Bone marrow (tissue), 2 donors: ENCODE data around the gene GRM2.
A peak's percentile ranks its signal among the peaks of the same experiment; 100 is the strongest.

ENCODE experiments used
- DNase-seq, 2 donors: peaks; one replicate each; lab custom pipeline; 2025; lab: John Stamatoyannopoulos, UW

The GRM2 gene

GRCh38 chr3:51680663-51681230 lies 26.1 kb upstream of the GRM2 start:
- DNase-seq: no peak

GRCh38 chr3:51681453-51681852 lies 25.4 kb upstream of the GRM2 start:
- peak in 1 of 2 donors; percentile 63 for DNase-seq

GRCh38 chr3:51682079-51682478 lies 24.8 kb upstream of the GRM2 start:
- DNase-seq: peak; percentile 15 to 87

GRCh38 chr3:51682526-51682925 lies 24.3 kb upstream of the GRM2 start:
- DNase-seq: no peak

GRCh38 chr3:51683566-51683965 lies 23.3 kb upstream of the GRM2 start:
- DNase-seq: no peak

GRCh38 chr3:51684971-51685751 lies 21.7 kb upstream of the GRM2 start:
- DNase-seq: no peak

- DNase-seq: no peak
These were observed 20.8 kb upstream of the GRM2 start for GRCh38 chr3:51686056-51686455.

GRCh38 chr3:51686512-51687215 lies 20.2 kb upstream of the GRM2 start:
- peak; percentile 10 to 92 for DNase-seq

GRCh38 chr3:51687431-51688205 lies 19.2 kb upstream of the GRM2 start:
- DNase-seq: no peak

- DNase-seq: no peak
These were observed 18.7 kb upstream of the GRM2 start for GRCh38 chr3:51688206-51688600.

GRCh38 chr3:51691021-51691420 lies 15.8 kb upstream of the GRM2 start:
- DNase-seq: no peak

- DNase-seq: no peak
These were observed 14.9 kb upstream of the GRM2 start for GRCh38 chr3:51691949-51692348.

- DNase-seq: no peak
These were observed 13.9 kb upstream of the GRM2 start for GRCh38 chr3:51692980-51693395.

GRCh38 chr3:51696954-51697353 lies 9.9 kb upstream of the GRM2 start:
- no peak for DNase-seq

- DNase-seq: no peak
These were observed 8.7 kb upstream of the GRM2 start for GRCh38 chr3:51698209-51698608.

- DNase-seq: no peak
These were observed 6.5 kb upstream of the GRM2 start for GRCh38 chr3:51700403-51700802.

- no peak for DNase-seq
These were observed 4.7 kb upstream of the GRM2 start for GRCh38 chr3:51702156-51702555.

GRCh38 chr3:51703068-51703760 lies 3.7 kb upstream of the GRM2 start:
- DNase-seq: no peak

- no peak for DNase-seq
These were observed 2.9 kb upstream of the GRM2 start for GRCh38 chr3:51703761-51704510.

GRCh38 chr3:51704511-51704950 lies 2.3 kb upstream of the GRM2 start:
- DNase-seq: no peak
